HepG2 (cell line): ENCODE data around the gene ABHD1. TPM values are rescaled to one million over a fixed set of nuclear protein-coding genes. Genes with fewer than 3 reads are reported as not detected.

Experiments used
- AKAP8 ChIP-seq: sonication (generic); formaldehyde crosslinking; IDR thresholded peaks from 2 replicates; pipeline ENCODE4 v1.5.1; 2020; ENCODE audit warnings: mild to moderate bottlenecking, missing genetic modification reagents
- ARID5B ChIP-seq: IDR thresholded peaks from 2 replicates; pipeline ENCODE4 v1.4.0; 2020; ENCODE audit warnings: mild to moderate bottlenecking, missing genetic modification reagents
- GATA4 ChIP-seq: sonication (generic); IDR thresholded peaks from 2 replicates; pipeline ENCODE4 v1.6.1; 2016; ENCODE audit warnings: antibody characterized with exemption, low read depth, borderline replicate concordance
- MXI1 ChIP-seq: IDR thresholded peaks from 3 replicates; pipeline ENCODE4 v1.6.1; 2012; ENCODE audit warnings: low read depth, low read length, inconsistent platforms, borderline replicate concordance
- PAX8 ChIP-seq: sonication (generic); formaldehyde crosslinking; IDR thresholded peaks from 2 replicates; pipeline ENCODE4 v1.8.0; 2022; ENCODE audit warnings: mild to moderate bottlenecking, missing genetic modification reagents, borderline replicate concordance
- PTBP1 ChIP-seq: fragments of 200-400 bp; formaldehyde crosslinking; IDR thresholded peaks from 2 replicates; pipeline ENCODE4 v1.6.1; 2018; ENCODE audit warnings: low read length, low read depth; ENCODE audit not compliant: poor library complexity, severe bottlenecking
- RBAK ChIP-seq: sonication (generic); formaldehyde crosslinking; IDR thresholded peaks from 2 replicates; pipeline ENCODE4 v1.5.1; 2020; ENCODE audit warnings: mild to moderate bottlenecking, missing genetic modification reagents
- SMAD1 ChIP-seq: sonication (generic); formaldehyde crosslinking; IDR thresholded peaks from 2 replicates; pipeline ENCODE4 v1.4.0; 2020; ENCODE audit warnings: missing genetic modification reagents, low read depth, mild to moderate bottlenecking, borderline replicate concordance
- SMAD9 ChIP-seq: sonication (generic); formaldehyde crosslinking; IDR thresholded peaks from 2 replicates; pipeline ENCODE4 v1.5.1; 2020; ENCODE audit warnings: mild to moderate bottlenecking, missing genetic modification reagents
- SMARCC2 ChIP-seq: fragments of 450-650 bp; IDR thresholded peaks from 2 replicates; pipeline ENCODE4 v1.6.1; 2017; ENCODE audit warnings: antibody characterized with exemption, mild to moderate bottlenecking
- STAG1 ChIP-seq: sonication (generic); formaldehyde crosslinking; IDR thresholded peaks from 2 replicates; pipeline ENCODE4 v1.4.0; 2020; ENCODE audit warnings: missing genetic modification reagents
- TAF1 ChIP-seq: sonication (generic); formaldehyde crosslinking; IDR thresholded peaks from 2 replicates; pipeline ENCODE4 v1.4.0; 2020; ENCODE audit warnings: missing genetic modification reagents
- TBP ChIP-seq: sonication (generic); formaldehyde crosslinking; IDR thresholded peaks from 2 replicates; pipeline ENCODE4 v1.5.0; 2020; ENCODE audit warnings: missing genetic modification reagents
- XRCC5 ChIP-seq: fragments of 200-400 bp; formaldehyde crosslinking; optimal IDR thresholded peaks from 2 replicates; pipeline ENCODE3; 2017; ENCODE audit warnings: mild to moderate bottlenecking, low read length
- ZBTB8A ChIP-seq: sonication (generic); formaldehyde crosslinking; IDR thresholded peaks from 2 replicates; pipeline ENCODE4 v1.4.0; 2020; ENCODE audit warnings: mild to moderate bottlenecking, low read depth, missing genetic modification reagents, borderline replicate concordance
- ZFP37 ChIP-seq: sonication (generic); formaldehyde crosslinking; IDR thresholded peaks from 2 replicates; pipeline ENCODE4 v1.4.0; 2020; ENCODE audit warnings: missing genetic modification reagents, borderline replicate concordance
- ZNF280D ChIP-seq: sonication (generic); formaldehyde crosslinking; IDR thresholded peaks from 2 replicates; pipeline ENCODE4 v1.5.1; 2020; ENCODE audit warnings: mild to moderate bottlenecking, missing genetic modification reagents
- ZNF33B ChIP-seq: sonication (generic); formaldehyde crosslinking; IDR thresholded peaks from 2 replicates; pipeline ENCODE4 v1.5.1; 2020; ENCODE audit warnings: mild to moderate bottlenecking, missing genetic modification reagents
- ZNF430 ChIP-seq: sonication (generic); formaldehyde crosslinking; IDR thresholded peaks from 2 replicates; pipeline ENCODE4 v1.9.0; 2021; ENCODE audit warnings: mild to moderate bottlenecking, missing genetic modification reagents
- ZNF546 ChIP-seq: sonication (generic); formaldehyde crosslinking; conservative IDR thresholded peaks from 2 replicates; pipeline ENCODE4 v1.8.1; 2023; ENCODE audit warnings: mild to moderate bottlenecking, missing genetic modification reagents
- ZNF557 ChIP-seq: sonication (generic); formaldehyde crosslinking; IDR thresholded peaks from 2 replicates; pipeline ENCODE4 v1.4.0; 2020; ENCODE audit warnings: missing genetic modification reagents
- ZNF605 ChIP-seq: sonication (generic); formaldehyde crosslinking; IDR thresholded peaks from 2 replicates; pipeline ENCODE4 v1.8.0; 2022; ENCODE audit warnings: mild to moderate bottlenecking, missing genetic modification reagents
- ZNF644 ChIP-seq: IDR thresholded peaks from 2 replicates; pipeline ENCODE4 v1.6.1; 2016; ENCODE audit warnings: low read depth
- ZNF768 ChIP-seq: sonication (generic); formaldehyde crosslinking; IDR thresholded peaks from 2 replicates; pipeline ENCODE4 v1.4.0; 2020; ENCODE audit warnings: missing genetic modification reagents
- polyA plus RNA-seq, 8 experiments: library from polyadenylated mRNA; depleted of rRNA in 3 of 8; stranded (reverse) in 7 of 8; unstranded in 1 of 8; fragments of >200 nt; fragmentation: Illumina TruSeq in 4 of 8; extraction: Trizol in 4 of 8; gene quantifications; 2 replicates each; pipeline versions ENCODE4 v1.2.1 to v1.2.3, GENCODE V29; 2011 to 2016; ENCODE audit warnings: low read depth in 4 of 8, missing spikeins in 1 of 8, mixed read lengths in 1 of 8; ENCODE audit not compliant: insufficient read depth in 1 of 8
- total RNA-seq, 5 experiments: library from RNA; depleted of rRNA; stranded (reverse); fragments of >200 nt; fragmentation: Illumina TruSeq; extraction: Trizol; gene quantifications; 2 replicates each; pipeline ENCODE4 v1.2.3, GENCODE V29; 2016; ENCODE audit warnings: low read depth in 1 of 5

The ABHD1 gene
- total and polyA plus RNA-seq, 2 of the 13 experiments (the other 11 are each of a cell fraction or from before 2014, with no cell fraction given), result 0.04 to 0.81 TPM

GRCh38 chr2:27093430-27094352 is 29.9 kb upstream of the ABHD1 start (continued):
- TF ChIP-seq SMARCC2, result no peak
- peak; percentile 57 for TF ChIP-seq PTBP1
- TF ChIP-seq ZNF280D (CRISPR knock-in tag), result peak; percentile 60; the same call in 1 of the 2 replicates
- TF ChIP-seq ZNF557 (CRISPR knock-in tag), result 0 out of 2 replicates have a peak, but pooled peaks have one; percentile 48
- TF ChIP-seq GATA4, result peak; percentile 54; the same call in 1 of the 2 replicates
- TF ChIP-seq ZNF768 (CRISPR knock-in tag), result peak; percentile 69; the same call in 1 of the 2 replicates
- TF ChIP-seq ZBTB8A (CRISPR knock-in tag), result no peak
- TF ChIP-seq STAG1 (CRISPR knock-in tag), result peak; percentile 32; the same call in 1 of the 2 replicates
- TF ChIP-seq TBP, result 0 out of 2 replicates have a peak, but pooled peaks have one; percentile 22
- peak; percentile 70; the same call in 1 of the 2 replicates for TF ChIP-seq ZNF430
- peak; percentile 30; the same call in 1 of the 2 replicates for TF ChIP-seq ZNF33B (CRISPR knock-in tag)
- TF ChIP-seq ZNF546 (CRISPR knock-in tag), result peak; percentile 67; the same call in 1 of the 2 replicates
- TF ChIP-seq RBAK (CRISPR knock-in tag), result no peak
- TF ChIP-seq TAF1, result peak; percentile 68
- TF ChIP-seq MXI1, result peak; percentile 77; the same call in 1 of the 3 replicates
- TF ChIP-seq SMAD1 (CRISPR knock-in tag), result peak; percentile 16; the same call in 1 of the 2 replicates
- no peak for TF ChIP-seq SMAD9 (CRISPR knock-in tag)
- TF ChIP-seq ARID5B (CRISPR knock-in tag), result peak; percentile 76
- 0 out of 2 replicates have a peak, but pooled peaks have one; percentile 93 for TF ChIP-seq ZFP37 (CRISPR knock-in tag)
- no peak; the same call in 1 of the 2 replicates for TF ChIP-seq PAX8 (CRISPR knock-in tag)
- peak; percentile 88 for TF ChIP-seq ZNF644 (CRISPR knock-in tag)
- no peak for TF ChIP-seq ZNF605 (CRISPR knock-in tag)
- no peak for TF ChIP-seq AKAP8 (CRISPR knock-in tag)
- TF ChIP-seq XRCC5, result peak; percentile 55
